Neural cell (in vitro differentiated cells): ENCODE data around the gene KRT6C. TPM values are rescaled to one million over a fixed set of nuclear protein-coding genes. Genes with fewer than 3 reads are reported as not detected.

Experiments
- H2AFZ ChIP-seq: fragments of 200-600, 300-800 bp; sonication (generic), shearing (Covaris generic); 2 replicates; pipeline ENCODE4 v1.6.0; 2014; ENCODE audit warnings: low read depth, mild to moderate bottlenecking, antibody characterized with exemption, low read length, moderate library complexity
- H3F3A ChIP-seq: fragments of 200-600 bp; shearing (Covaris generic); 2 replicates; pipeline ENCODE4 v1.6.1; 2016; ENCODE audit warnings: mild to moderate bottlenecking, moderate library complexity, mixed read lengths, antibody characterized with exemption, low read length; ENCODE audit not compliant: insufficient read depth, poor library complexity, severe bottlenecking
- H3K27ac ChIP-seq: fragments of 200-600, 300-800 bp; sonication (generic), shearing (Covaris generic); 2 replicates; pipeline ENCODE4 v1.5.1; 2014; ENCODE audit warnings: mild to moderate bottlenecking, low read length, moderate library complexity
- H3K27me3 ChIP-seq: fragments of 300-800, 200-600 bp; sonication (generic), shearing (Covaris generic); 2 replicates; pipeline ENCODE4 v1.6.0; 2014; ENCODE audit warnings: mild to moderate bottlenecking, low read depth, low read length, moderate library complexity; ENCODE audit not compliant: insufficient read depth
- H3K36me3 ChIP-seq: fragments of 300-800, 200-600 bp; sonication (generic), shearing (Covaris generic); 2 replicates; pipeline ENCODE4 v1.5.1; 2014; ENCODE audit warnings: mild to moderate bottlenecking, antibody characterized with exemption, low read length, moderate library complexity; ENCODE audit not compliant: insufficient read depth
- H3K4me2 ChIP-seq: fragments of 300-800, 200-600 bp; sonication (generic), shearing (Covaris generic); 2 replicates; pipeline ENCODE4 v1.6.0; 2014; ENCODE audit warnings: mild to moderate bottlenecking, low read length
- H3K4me3 ChIP-seq: fragments of 300-800, 200-600 bp; sonication (generic), shearing (Covaris generic); 2 replicates; pipeline ENCODE4 v1.5.1; 2014; ENCODE audit warnings: mild to moderate bottlenecking, low read length, moderate library complexity
- H3K79me2 ChIP-seq: fragments of 200-600 bp; shearing (Covaris generic); replicated peaks from 2 replicates; pipeline ENCODE4 v1.6.0; 2014; ENCODE audit warnings: mild to moderate bottlenecking, low read length, moderate library complexity; ENCODE audit not compliant: insufficient read depth
- H3K9ac ChIP-seq: fragments of 300-800, 200-600 bp; sonication (generic), shearing (Covaris generic); 2 replicates; pipeline ENCODE4 v1.6.1; 2016; ENCODE audit warnings: mild to moderate bottlenecking, low read length, mixed read lengths
- H3K9me2 ChIP-seq: fragments of 200-600 bp; shearing (Covaris generic); 2 replicates; pipeline ENCODE4 v1.6.1; 2016; ENCODE audit warnings: mild to moderate bottlenecking, low read length, mixed read lengths; ENCODE audit not compliant: insufficient read depth
- H3K9me3 ChIP-seq: fragments of 200-600, 300-800 bp; sonication (generic), shearing (Covaris generic); 2 replicates; pipeline ENCODE4 v1.6.1; 2016; ENCODE audit warnings: mild to moderate bottlenecking, mixed run types, low read length, moderate library complexity, mixed read lengths
- H4K20me1 ChIP-seq: fragments of 200-600 bp; shearing (Covaris generic); 2 replicates; pipeline ENCODE4 v1.6.1; 2016; ENCODE audit warnings: mild to moderate bottlenecking, mixed run types; ENCODE audit not compliant: insufficient read depth
- CTCF ChIP-seq: fragments of 450-650 bp; IDR thresholded peaks from 2 replicates; pipeline ENCODE4 v1.5.1; 2014; ENCODE audit warnings: antibody characterized with exemption, mild to moderate bottlenecking, moderate library complexity; ENCODE audit not compliant: poor library complexity, severe bottlenecking
- EP300 ChIP-seq: fragments of 450-650 bp; conservative IDR thresholded peaks from 2 replicates; pipeline ENCODE4 v1.6.1; 2014; ENCODE audit warnings: antibody characterized with exemption, mild to moderate bottlenecking, moderate library complexity; ENCODE audit not compliant: poor library complexity, severe bottlenecking
- EZH2 ChIP-seq: fragments of 200-600, 300-800 bp; shearing (Covaris generic), sonication (generic); IDR thresholded peaks from 2 replicates; pipeline ENCODE4 v1.6.1; 2014; ENCODE audit warnings: antibody characterized with exemption, low read length, borderline replicate concordance, mild to moderate bottlenecking; ENCODE audit not compliant: insufficient read depth, poor library complexity, severe bottlenecking
- MXI1 ChIP-seq: fragments of 450-650 bp; conservative IDR thresholded peaks from 2 replicates; pipeline ENCODE4 v1.6.1; 2014; ENCODE audit warnings: antibody characterized with exemption, mild to moderate bottlenecking; ENCODE audit not compliant: poor library complexity, severe bottlenecking
- POLR2AphosphoS5 ChIP-seq: IDR thresholded peaks from 2 replicates; pipeline ENCODE4 v1.6.1; 2012
- RAD21 ChIP-seq: fragments of 450-650 bp; conservative IDR thresholded peaks from 2 replicates; pipeline ENCODE4 v1.6.1; 2014; ENCODE audit warnings: antibody characterized with exemption, mild to moderate bottlenecking, moderate library complexity
- REST ChIP-seq: IDR thresholded peaks from 2 replicates; pipeline ENCODE4 v1.6.1; 2012; ENCODE audit warnings: borderline replicate concordance
- SMC3 ChIP-seq: fragments of 450-650 bp; conservative IDR thresholded peaks from 2 replicates; pipeline ENCODE4 v1.6.1; 2014; ENCODE audit warnings: antibody characterized with exemption, mild to moderate bottlenecking, moderate library complexity; ENCODE audit not compliant: poor library complexity
- TAF1 ChIP-seq: IDR thresholded peaks from 2 replicates; pipeline ENCODE4 v1.6.1; 2012; ENCODE audit warnings: low read depth
- polyA plus RNA-seq: library from polyadenylated mRNA; depleted of rRNA; stranded (reverse); fragments of >200 nt; gene quantifications from 2 replicates; pipeline ENCODE4 v1.2.3, GENCODE V29; 2014

Gene KRT6C
- polyA plus RNA-seq, 1 donor from 2014 or later: not detected

GRCh38 chr12:52494518-52494917 lies 20.9 kb upstream of the KRT6C start:
- Histone ChIP-seq H3K9me2 (no peaks in the 10 kb centered on the region), H3K4me3 (no peak overlapping the region), H3K27me3 (no peaks in the 10 kb centered on the region), H3K9ac (no peak overlapping the region), H3K36me3 (no peaks in the 10 kb centered on the region), H3K79me2 (no peaks in the 10 kb centered on the region), H3K27ac (no peak overlapping the region), H3K4me2 (no peak overlapping the region), H3F3A (no peaks in the 10 kb centered on the region), H4K20me1 (no peaks in the 10 kb centered on the region), H3K9me3 (no peaks in the 10 kb centered on the region), H2AFZ (no peak overlapping the region)
- no peak for TF ChIP-seq REST
- TF ChIP-seq TAF1: no peak
- no peak for TF ChIP-seq MXI1
- no peak for TF ChIP-seq EP300
- TF ChIP-seq POLR2AphosphoS5: no peak
- no peak for TF ChIP-seq CTCF
- TF ChIP-seq RAD21: no peak
- no peak for TF ChIP-seq EZH2
- TF ChIP-seq SMC3: no peak

- no peaks in the 10 kb centered on the region for H3K9me2 ChIP-seq
- H3K9me3 ChIP-seq: no peaks in the 10 kb centered on the region
- no peaks in the 10 kb centered on the region for H3K27me3 ChIP-seq
- no peak overlapping the region for H3K4me2 ChIP-seq
- TF ChIP-seq POLR2AphosphoS5 (no peak), CTCF (no peak), RAD21 (no peak), MXI1 (no peak), TAF1 (no peak), REST (no peak), EZH2 (no peak), SMC3 (no peak), EP300 (no peak)
- no peak overlapping the region for H3K27ac ChIP-seq
- no peaks in the 10 kb centered on the region for H3K36me3 ChIP-seq
- H4K20me1 ChIP-seq: no peaks in the 10 kb centered on the region
- no peaks in the 10 kb centered on the region for H3F3A ChIP-seq
- H3K9ac ChIP-seq: no peak overlapping the region
- no peak overlapping the region for H2AFZ ChIP-seq
- no peak overlapping the region for H3K4me3 ChIP-seq
- no peaks in the 10 kb centered on the region for H3K79me2 ChIP-seq
Observed at GRCh38 chr12:52494100-52494499, 20.5 kb upstream of the KRT6C start.
